Measurements from ENCODE around the gene POLR2H.

- no peak for TF ChIP-seq CTCF (optimal IDR thresholded peaks at IDR 0.05 in 1 of 3, IDR thresholded peaks at IDR 0.05 in 1 of 3, conservative IDR thresholded peaks at IDR 0.05 in 1 of 3; ENCODE audit: extremely low read depth in 1 of 3, insufficient read depth in 2 of 3, low read length in 3 of 3)
- TF ChIP-seq EZH2 (IDR thresholded peaks at IDR 0.05; ENCODE audit: low read length) = no peak
Observed at GRCh38 chr3:184405075-184406030, 43.8 kb downstream of the POLR2H start.
